Astrocyte (in vitro differentiated cells and primary cell): ENCODE measurements around the gene SYT7. TPM values are rescaled to one million over a fixed set of nuclear protein-coding genes. Genes with fewer than 3 reads are reported as not detected.

Experiments used
- DNase-seq: peaks from one replicate; pipeline ENCODE4 v3.0.0-alpha.2; 2010; ENCODE audit warnings: low read depth
- FAIRE-seq: peaks from 2 replicates; lab custom pipeline; 2011; peaks lifted over from hg19 to GRCh38; lab: Jason Lieb, UNC
- H2AFZ ChIP-seq: 2 replicates; pipeline ENCODE4 v1.6.0; 2012; ENCODE audit warnings: low read depth, low read length, inconsistent platforms
- H3K27ac ChIP-seq: 2 replicates; pipeline ENCODE4 v1.5.1; 2011; ENCODE audit warnings: low read depth, low read length, inconsistent platforms
- H3K27me3 ChIP-seq: 2 replicates; pipeline ENCODE4 v1.6.0; 2011; ENCODE audit warnings: low read length, inconsistent platforms; ENCODE audit not compliant: insufficient read depth
- H3K36me3 ChIP-seq: 2 replicates; pipeline ENCODE4 v1.5.1; 2011; ENCODE audit warnings: low read length, inconsistent platforms; ENCODE audit not compliant: insufficient read depth
- H3K4me1 ChIP-seq: 2 replicates; pipeline ENCODE4 v1.5.1; 2011; ENCODE audit warnings: low read length, inconsistent platforms; ENCODE audit not compliant: insufficient read depth
- H3K4me2 ChIP-seq: 2 replicates; pipeline ENCODE4 v1.6.0; 2012; ENCODE audit warnings: low read length, inconsistent platforms
- H3K4me3 ChIP-seq: 2 replicates; pipeline ENCODE4 v1.5.1; 2011; ENCODE audit warnings: low read depth, mild to moderate bottlenecking, low read length, inconsistent platforms; ENCODE audit not compliant: insufficient read depth
- H3K79me2 ChIP-seq: 2 replicates; pipeline ENCODE4 v1.6.0; 2012; ENCODE audit warnings: mild to moderate bottlenecking, low read length, inconsistent platforms; ENCODE audit not compliant: insufficient read depth
- H3K9ac ChIP-seq: 2 replicates; pipeline ENCODE4 v1.6.0; 2012; ENCODE audit warnings: mild to moderate bottlenecking, low read length, inconsistent platforms
- H3K9me3 ChIP-seq: 2 replicates; pipeline ENCODE4 v1.5.1; 2012; ENCODE audit warnings: low read depth, mild to moderate bottlenecking, low read length, inconsistent platforms; ENCODE audit not compliant: insufficient read depth
- H4K20me1 ChIP-seq: 2 replicates; pipeline ENCODE4 v1.6.0; 2012; ENCODE audit warnings: low read length, inconsistent platforms; ENCODE audit not compliant: insufficient read depth
- H3K27ac Mint-ChIP-seq: one replicate; pipeline ENCODE4 v1.8.0; 2021; ENCODE audit warnings: mild to moderate bottlenecking, mixed read lengths; ENCODE audit not compliant: unreplicated experiment
- H3K27me3 Mint-ChIP-seq: one replicate; pipeline ENCODE4 v1.8.0; 2021; ENCODE audit warnings: low read depth, mixed read lengths; ENCODE audit not compliant: unreplicated experiment
- H3K36me3 Mint-ChIP-seq: one replicate; pipeline ENCODE4 v1.8.0; 2021; ENCODE audit warnings: low read depth, mixed read lengths; ENCODE audit not compliant: unreplicated experiment
- H3K4me1 Mint-ChIP-seq: one replicate; pipeline ENCODE4 v1.8.0; 2021; ENCODE audit warnings: low read depth, mixed read lengths; ENCODE audit not compliant: unreplicated experiment
- H3K4me3 Mint-ChIP-seq: one replicate; pipeline ENCODE4 v1.8.0; 2021; ENCODE audit warnings: mild to moderate bottlenecking, moderate library complexity, mixed read lengths; ENCODE audit not compliant: unreplicated experiment
- H3K9me3 Mint-ChIP-seq: one replicate; pipeline ENCODE4 v1.8.0; 2021; ENCODE audit warnings: mild to moderate bottlenecking, mixed read lengths; ENCODE audit not compliant: unreplicated experiment
- CTCF ChIP-seq: IDR thresholded peaks from 2 replicates; pipeline ENCODE4 v1.5.1; 2011; ENCODE audit warnings: low read depth, mild to moderate bottlenecking, inconsistent platforms, low read length, moderate library complexity; ENCODE audit not compliant: insufficient read depth
- EZH2 ChIP-seq: IDR thresholded peaks from 2 replicates; pipeline ENCODE4 v1.6.1; 2012; ENCODE audit warnings: mild to moderate bottlenecking, low read length, inconsistent platforms; ENCODE audit not compliant: insufficient read depth
- total RNA-seq: library from RNA; stranded (reverse); gene quantifications from 2 replicates; pipeline ENCODE4 v1.2.1, GENCODE V29; 2021

Gene SYT7
- total RNA-seq, 1 donor from 2014 or later = 3.7 TPM

- Mint-ChIP-seq H3K27ac (no peak overlapping the region), H3K36me3 (peaks cover 1% of the 10 kb centered on the region), H3K4me3 (no peak overlapping the region), H3K27me3 (peaks cover 43% of the 10 kb centered on the region), H3K4me1 (peaks cover 7% of the 10 kb centered on the region), H3K9me3 (peaks cover 4% of the 10 kb centered on the region)
- no peak overlapping the region for H3K27ac ChIP-seq
- H3K36me3 ChIP-seq = no peaks in the 10 kb centered on the region
- H3K79me2 ChIP-seq = no peaks in the 10 kb centered on the region
- H2AFZ ChIP-seq = no peak overlapping the region
- peaks cover 22% of the 10 kb centered on the region for H3K27me3 ChIP-seq
- no peak overlapping the region for H3K4me2 ChIP-seq
- FAIRE-seq (no peak), DNase-seq (no peak)
- no peaks in the 10 kb centered on the region for H3K9me3 ChIP-seq
- no peaks in the 10 kb centered on the region for H4K20me1 ChIP-seq
- no peak overlapping the region for H3K4me3 ChIP-seq
- TF ChIP-seq CTCF = no peak
- no peaks in the 10 kb centered on the region for H3K4me1 ChIP-seq
- H3K9ac ChIP-seq = no peak overlapping the region
Measured at GRCh38 chr11:61538636-61538961, 42.3 kb downstream of the SYT7 start.

- TF ChIP-seq EZH2 (no peak), CTCF (no peak)
- Histone ChIP-seq H3K4me1 (no peaks in the 10 kb centered on the region), H2AFZ (no peak overlapping the region), H3K27ac (no peak overlapping the region), H3K4me2 (no peak overlapping the region), H3K9ac (no peak overlapping the region), H3K9me3 (no peaks in the 10 kb centered on the region), H4K20me1 (no peaks in the 10 kb centered on the region), H3K36me3 (no peaks in the 10 kb centered on the region), H3K4me3 (no peak overlapping the region), H3K27me3 (peaks cover 22% of the 10 kb centered on the region), H3K79me2 (no peaks in the 10 kb centered on the region)
- DNase-seq (no peak), FAIRE-seq (no peak)
- peaks cover 47% of the 10 kb centered on the region for H3K27me3 Mint-ChIP-seq
- H3K27ac Mint-ChIP-seq = no peak overlapping the region
- peaks cover under 1% of the 10 kb centered on the region for H3K36me3 Mint-ChIP-seq
- H3K4me3 Mint-ChIP-seq = no peak overlapping the region
- peaks cover 7% of the 10 kb centered on the region for H3K4me1 Mint-ChIP-seq
- H3K9me3 Mint-ChIP-seq = peaks cover 5% of the 10 kb centered on the region
Measured at GRCh38 chr11:61537326-61537725, 43.5 kb downstream of the SYT7 start.

- H3K4me3 Mint-ChIP-seq = no peak overlapping the region
- Histone ChIP-seq H3K4me1 (no peaks in the 10 kb centered on the region), H3K4me2 (no peak overlapping the region), H3K36me3 (no peaks in the 10 kb centered on the region), H3K9me3 (no peaks in the 10 kb centered on the region), H3K79me2 (no peaks in the 10 kb centered on the region), H3K27me3 (peaks cover 22% of the 10 kb centered on the region), H3K27ac (no peak overlapping the region), H3K9ac (no peak overlapping the region), H4K20me1 (no peaks in the 10 kb centered on the region), H2AFZ (no peak overlapping the region), H3K4me3 (no peak overlapping the region)
- no peak overlapping the region for H3K27ac Mint-ChIP-seq
- peaks cover 5% of the 10 kb centered on the region for H3K9me3 Mint-ChIP-seq
- peaks cover 6% of the 10 kb centered on the region for H3K4me1 Mint-ChIP-seq
- H3K36me3 Mint-ChIP-seq = no peaks in the 10 kb centered on the region
- H3K27me3 Mint-ChIP-seq = peaks cover 45% of the 10 kb centered on the region
- FAIRE-seq (no peak), DNase-seq (no peak)
- TF ChIP-seq CTCF (no peak), EZH2 (no peak)
Measured at GRCh38 chr11:61536676-61537270, 44.1 kb downstream of the SYT7 start.
